ENCODE results near the gene IBSP. TPM values are rescaled to one million over a fixed set of nuclear protein-coding genes. Genes with fewer than 3 reads are reported as not detected.

IBSP gene
- total and polyA plus RNA-seq, 4 donors, result not detected

DNA sequence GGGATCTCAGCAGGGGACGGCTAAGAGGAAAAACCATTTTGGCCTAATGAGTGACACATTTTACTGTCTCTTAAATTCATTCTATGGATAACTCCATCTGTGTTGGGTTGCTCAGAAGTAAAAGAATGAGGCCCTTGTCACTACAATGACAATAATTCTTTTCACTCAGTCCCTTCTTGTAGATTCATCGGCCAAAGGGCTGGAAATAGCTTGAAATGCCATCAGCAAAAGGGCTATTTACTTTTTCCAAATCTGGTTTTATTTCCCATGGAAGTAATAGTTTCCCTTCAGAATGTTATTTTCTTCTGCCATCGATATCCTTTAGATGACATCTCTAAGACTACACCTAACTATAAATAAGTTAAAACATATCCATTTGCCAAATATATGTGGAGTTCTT is 40.8 kb downstream of the IBSP start:
- H3K9me3 ChIP-seq (ENCODE audit: control insufficient read depth in 4 of 4, low read length in 3 of 4), result no peaks in the 10 kb centered on the region
- DNase-seq (ENCODE audit: low spot score), result no peak
- H3K36me3 ChIP-seq (ENCODE audit: control insufficient read depth in 4 of 4, insufficient read depth in 3 of 4, low read depth in 1 of 4, low read length in 3 of 4), result no peaks in the 10 kb centered on the region
- no peaks in the 10 kb centered on the region for H3K4me1 ChIP-seq (ENCODE audit: control insufficient read depth in 4 of 4, insufficient read depth in 4 of 4, low read length in 3 of 4)
- TF ChIP-seq SP1 (IDR thresholded peaks at IDR 0.05), result no peak
- TF ChIP-seq TAF1 (conservative IDR thresholded peaks at IDR 0.05), result no peak
- TF ChIP-seq NR2F2 (IDR thresholded peaks at IDR 0.05), result no peak
- no peak for TF ChIP-seq RAD21 (IDR thresholded peaks at IDR 0.05)
- no peak for TF ChIP-seq YY1 (IDR thresholded peaks at IDR 0.05)
- TF ChIP-seq EGR1 (IDR thresholded peaks at IDR 0.05; ENCODE audit: low read depth in 2 of 2), result no peak
- H3K27ac ChIP-seq (ENCODE audit: low read depth in 1 of 2, low read length in 2 of 2), result no peak overlapping the region
- no peaks in the 10 kb centered on the region for H3K27me3 ChIP-seq (ENCODE audit: control insufficient read depth in 4 of 4, insufficient read depth in 4 of 4, low read length in 3 of 4)
- H3K9ac ChIP-seq (ENCODE audit: low read depth in 1 of 2, low read length in 2 of 2), result no peak overlapping the region
- 90% methylated on average over 3 of the region's 3 CpGs for WGBS
- H3K4me3 ChIP-seq (ENCODE audit: low read depth in 1 of 3, low read length in 3 of 3), result no peak overlapping the region

DNA sequence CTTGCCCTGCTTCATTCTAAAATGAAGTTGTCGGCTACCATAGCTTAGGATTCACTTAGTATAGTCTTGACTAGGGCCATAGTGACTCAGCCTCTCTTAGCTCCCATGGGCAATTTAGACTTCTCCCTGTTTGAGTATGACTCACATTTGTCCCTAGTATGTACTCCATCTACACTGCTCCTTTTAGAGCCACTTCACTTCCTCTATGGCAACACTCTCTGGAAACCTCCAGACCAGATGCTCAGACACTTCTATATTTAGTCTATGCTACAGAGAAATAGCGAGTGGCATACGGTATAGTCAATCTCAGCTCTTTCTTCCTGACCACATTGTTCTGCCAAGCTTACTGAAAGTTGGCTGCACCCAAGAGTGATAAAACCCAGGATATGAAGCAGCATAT is 44.6 kb downstream of the IBSP start:
- Histone ChIP-seq H3K4me1 (ENCODE audit: control insufficient read depth in 4 of 4, insufficient read depth in 4 of 4, low read length in 3 of 4) (peaks cover 2 to 5% (median 4%) of the 10 kb centered on the region in 4 donors), H3K9ac (ENCODE audit: low read depth in 1 of 2, low read length in 2 of 2) (no peak overlapping the region), H3K36me3 (ENCODE audit: control insufficient read depth in 4 of 4, insufficient read depth in 3 of 4, low read depth in 1 of 4, low read length in 3 of 4) (no peaks in the 10 kb centered on the region), H3K27me3 (ENCODE audit: control insufficient read depth in 4 of 4, insufficient read depth in 4 of 4, low read length in 3 of 4) (no peaks in the 10 kb centered on the region), H3K27ac (ENCODE audit: low read depth in 1 of 2, low read length in 2 of 2) (no peak overlapping the region), H3K4me3 (ENCODE audit: low read depth in 1 of 3, low read length in 3 of 3) (no peak overlapping the region), H3K9me3 (ENCODE audit: control insufficient read depth in 4 of 4, low read length in 3 of 4) (no peaks in the 10 kb centered on the region)
- TF ChIP-seq RAD21 (IDR thresholded peaks at IDR 0.05) (no peak), EGR1 (IDR thresholded peaks at IDR 0.05; ENCODE audit: low read depth in 2 of 2) (no peak), YY1 (IDR thresholded peaks at IDR 0.05) (no peak)
- WGBS, result 70% methylated on average over 3 of the region's 3 CpGs
- no peak for DNase-seq (ENCODE audit: low spot score)

DNA sequence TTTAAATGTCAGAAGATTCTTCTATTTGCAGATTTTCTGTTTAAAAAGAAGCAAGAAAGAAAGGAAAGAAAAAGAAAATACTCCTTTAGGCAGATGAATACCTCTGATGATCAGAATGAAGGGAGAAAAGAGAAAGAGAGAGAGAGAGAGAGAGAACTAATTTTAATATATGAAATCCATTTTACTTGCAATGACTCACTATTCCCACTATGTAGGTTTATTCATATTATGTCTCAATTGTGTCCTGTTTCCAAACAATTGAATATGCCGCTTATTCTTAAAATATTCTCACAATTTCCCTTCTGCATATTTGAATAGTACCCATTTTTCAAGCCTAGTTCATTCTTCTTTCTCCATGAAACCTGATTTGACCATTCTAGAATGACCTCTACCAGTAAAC is 45.1 kb downstream of the IBSP start:
- no peak for DNase-seq (ENCODE audit: low spot score)
- Histone ChIP-seq H3K4me3 (ENCODE audit: low read depth in 1 of 3, low read length in 3 of 3) (no peak overlapping the region), H3K4me1 (ENCODE audit: control insufficient read depth in 4 of 4, insufficient read depth in 4 of 4, low read length in 3 of 4) (peaks cover 2 to 7% (median 4%) of the 10 kb centered on the region in 4 donors), H3K27ac (ENCODE audit: low read depth in 1 of 2, low read length in 2 of 2) (no peak overlapping the region), H3K27me3 (ENCODE audit: control insufficient read depth in 4 of 4, insufficient read depth in 4 of 4, low read length in 3 of 4) (no peaks in the 10 kb centered on the region), H3K9me3 (ENCODE audit: control insufficient read depth in 4 of 4, low read length in 3 of 4) (no peaks in the 10 kb centered on the region), H3K36me3 (ENCODE audit: control insufficient read depth in 4 of 4, insufficient read depth in 3 of 4, low read depth in 1 of 4, low read length in 3 of 4) (no peaks in the 10 kb centered on the region), H3K9ac (ENCODE audit: low read depth in 1 of 2, low read length in 2 of 2) (no peak overlapping the region)
- 87% methylated on average over 1 of the region's 1 CpG for WGBS
- TF ChIP-seq, protein P1, sequence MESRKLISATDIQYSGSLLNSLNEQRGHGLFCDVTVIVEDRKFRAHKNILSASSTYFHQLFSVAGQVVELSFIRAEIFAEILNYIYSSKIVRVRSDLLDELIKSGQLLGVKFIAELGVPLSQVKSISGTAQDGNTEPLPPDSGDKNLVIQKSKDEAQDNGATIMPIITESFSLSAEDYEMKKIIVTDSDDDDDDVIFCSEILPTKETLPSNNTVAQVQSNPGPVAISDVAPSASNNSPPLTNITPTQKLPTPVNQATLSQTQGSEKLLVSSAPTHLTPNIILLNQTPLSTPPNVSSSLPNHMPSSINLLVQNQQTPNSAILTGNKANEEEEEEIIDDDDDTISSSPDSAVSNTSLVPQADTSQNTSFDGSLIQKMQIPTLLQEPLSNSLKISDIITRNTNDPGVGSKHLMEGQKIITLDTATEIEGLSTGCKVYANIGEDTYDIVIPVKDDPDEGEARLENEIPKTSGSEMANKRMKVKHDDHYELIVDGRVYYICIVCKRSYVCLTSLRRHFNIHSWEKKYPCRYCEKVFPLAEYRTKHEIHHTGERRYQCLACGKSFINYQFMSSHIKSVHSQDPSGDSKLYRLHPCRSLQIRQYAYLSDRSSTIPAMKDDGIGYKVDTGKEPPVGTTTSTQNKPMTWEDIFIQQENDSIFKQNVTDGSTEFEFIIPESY (IDR thresholded peaks at IDR 0.05), result no peak
- TF ChIP-seq, protein P2, sequence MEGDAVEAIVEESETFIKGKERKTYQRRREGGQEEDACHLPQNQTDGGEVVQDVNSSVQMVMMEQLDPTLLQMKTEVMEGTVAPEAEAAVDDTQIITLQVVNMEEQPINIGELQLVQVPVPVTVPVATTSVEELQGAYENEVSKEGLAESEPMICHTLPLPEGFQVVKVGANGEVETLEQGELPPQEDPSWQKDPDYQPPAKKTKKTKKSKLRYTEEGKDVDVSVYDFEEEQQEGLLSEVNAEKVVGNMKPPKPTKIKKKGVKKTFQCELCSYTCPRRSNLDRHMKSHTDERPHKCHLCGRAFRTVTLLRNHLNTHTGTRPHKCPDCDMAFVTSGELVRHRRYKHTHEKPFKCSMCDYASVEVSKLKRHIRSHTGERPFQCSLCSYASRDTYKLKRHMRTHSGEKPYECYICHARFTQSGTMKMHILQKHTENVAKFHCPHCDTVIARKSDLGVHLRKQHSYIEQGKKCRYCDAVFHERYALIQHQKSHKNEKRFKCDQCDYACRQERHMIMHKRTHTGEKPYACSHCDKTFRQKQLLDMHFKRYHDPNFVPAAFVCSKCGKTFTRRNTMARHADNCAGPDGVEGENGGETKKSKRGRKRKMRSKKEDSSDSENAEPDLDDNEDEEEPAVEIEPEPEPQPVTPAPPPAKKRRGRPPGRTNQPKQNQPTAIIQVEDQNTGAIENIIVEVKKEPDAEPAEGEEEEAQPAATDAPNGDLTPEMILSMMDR (IDR thresholded peaks at IDR 0.05; ENCODE audit: low read depth, low read length, missing input control), result no peak
- TF ChIP-seq HNF4G (IDR thresholded peaks at IDR 0.05), result no peak
- no peak for TF ChIP-seq NR2F2 (IDR thresholded peaks at IDR 0.05)
- TF ChIP-seq RXRA (IDR thresholded peaks at IDR 0.05), result no peak
- no peak for TF ChIP-seq FOXA1 (IDR thresholded peaks at IDR 0.05)
- no peak for TF ChIP-seq FOXA2 (IDR thresholded peaks at IDR 0.05)
- TF ChIP-seq, protein P3, sequence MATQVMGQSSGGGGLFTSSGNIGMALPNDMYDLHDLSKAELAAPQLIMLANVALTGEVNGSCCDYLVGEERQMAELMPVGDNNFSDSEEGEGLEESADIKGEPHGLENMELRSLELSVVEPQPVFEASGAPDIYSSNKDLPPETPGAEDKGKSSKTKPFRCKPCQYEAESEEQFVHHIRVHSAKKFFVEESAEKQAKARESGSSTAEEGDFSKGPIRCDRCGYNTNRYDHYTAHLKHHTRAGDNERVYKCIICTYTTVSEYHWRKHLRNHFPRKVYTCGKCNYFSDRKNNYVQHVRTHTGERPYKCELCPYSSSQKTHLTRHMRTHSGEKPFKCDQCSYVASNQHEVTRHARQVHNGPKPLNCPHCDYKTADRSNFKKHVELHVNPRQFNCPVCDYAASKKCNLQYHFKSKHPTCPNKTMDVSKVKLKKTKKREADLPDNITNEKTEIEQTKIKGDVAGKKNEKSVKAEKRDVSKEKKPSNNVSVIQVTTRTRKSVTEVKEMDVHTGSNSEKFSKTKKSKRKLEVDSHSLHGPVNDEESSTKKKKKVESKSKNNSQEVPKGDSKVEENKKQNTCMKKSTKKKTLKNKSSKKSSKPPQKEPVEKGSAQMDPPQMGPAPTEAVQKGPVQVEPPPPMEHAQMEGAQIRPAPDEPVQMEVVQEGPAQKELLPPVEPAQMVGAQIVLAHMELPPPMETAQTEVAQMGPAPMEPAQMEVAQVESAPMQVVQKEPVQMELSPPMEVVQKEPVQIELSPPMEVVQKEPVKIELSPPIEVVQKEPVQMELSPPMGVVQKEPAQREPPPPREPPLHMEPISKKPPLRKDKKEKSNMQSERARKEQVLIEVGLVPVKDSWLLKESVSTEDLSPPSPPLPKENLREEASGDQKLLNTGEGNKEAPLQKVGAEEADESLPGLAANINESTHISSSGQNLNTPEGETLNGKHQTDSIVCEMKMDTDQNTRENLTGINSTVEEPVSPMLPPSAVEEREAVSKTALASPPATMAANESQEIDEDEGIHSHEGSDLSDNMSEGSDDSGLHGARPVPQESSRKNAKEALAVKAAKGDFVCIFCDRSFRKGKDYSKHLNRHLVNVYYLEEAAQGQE (IDR thresholded peaks at IDR 0.05), result no peak
- TF ChIP-seq GABPA (IDR thresholded peaks at IDR 0.05 in 1 of 2, conservative IDR thresholded peaks at IDR 0.05 in 1 of 2), result no peak
- no peak for TF ChIP-seq TAF1 (conservative IDR thresholded peaks at IDR 0.05)
- TF ChIP-seq YY1 (IDR thresholded peaks at IDR 0.05), result no peak
- no peak for TF ChIP-seq JUND (IDR thresholded peaks at IDR 0.05)
- TF ChIP-seq, protein P4, sequence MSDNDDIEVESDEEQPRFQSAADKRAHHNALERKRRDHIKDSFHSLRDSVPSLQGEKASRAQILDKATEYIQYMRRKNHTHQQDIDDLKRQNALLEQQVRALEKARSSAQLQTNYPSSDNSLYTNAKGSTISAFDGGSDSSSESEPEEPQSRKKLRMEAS (IDR thresholded peaks at IDR 0.05), result no peak
- TF ChIP-seq HNF4A (conservative IDR thresholded peaks at IDR 0.05), result no peak
- TF ChIP-seq EGR1 (IDR thresholded peaks at IDR 0.05; ENCODE audit: low read depth in 2 of 2), result no peak
- no peak for TF ChIP-seq RAD21 (IDR thresholded peaks at IDR 0.05)
- TF ChIP-seq SP1 (IDR thresholded peaks at IDR 0.05), result no peak
